Measurements from ENCODE around the gene BPIFB3. TPM values are rescaled to one million over a fixed set of nuclear protein-coding genes. Genes with fewer than 3 reads are reported as not detected.

The BPIFB3 gene
- total and polyA plus RNA-seq, 2 of the 13 experiments (the other 11 are each of a cell fraction or from before 2014, with no cell fraction given) = 0.09 TPM; not detected in 1

DNA sequence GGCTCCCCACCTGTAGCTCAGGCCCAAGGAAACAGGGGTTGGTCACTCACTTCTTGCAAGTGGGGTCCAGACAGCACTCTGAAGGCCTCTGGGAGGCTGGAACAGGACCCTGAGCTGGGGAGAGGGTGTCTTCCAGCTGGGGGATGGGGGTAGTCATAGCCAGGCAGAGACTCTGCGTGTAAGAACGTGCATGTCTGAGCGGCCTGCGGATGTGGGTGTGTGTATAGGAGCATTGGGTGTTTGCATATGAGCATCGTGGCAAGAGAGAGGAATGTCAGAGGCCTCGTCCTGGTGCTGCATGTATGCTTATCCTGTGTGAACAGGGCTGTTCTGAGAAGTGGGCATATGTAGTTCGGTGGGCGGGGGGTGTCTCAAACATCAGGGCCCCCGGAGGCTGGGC lies 12.1 kb downstream of the BPIFB3 start:
- Histone ChIP-seq H3K27me3 (ENCODE audit: control insufficient read depth in 1 of 2, insufficient read depth in 2 of 2, low read length in 2 of 2) (peaks cover 12 to 71% of the 10 kb centered on the region in 2 experiments), H3K4me2 (ENCODE audit: low read depth, low read length) (no peak overlapping the region), H3K9me3 (ENCODE audit: low read length) (no peaks in the 10 kb centered on the region), H3K9ac (ENCODE audit: insufficient read depth, low read depth, low read length) (no peak overlapping the region), H4K20me1 (ENCODE audit: insufficient read depth, low read length) (no peaks in the 10 kb centered on the region), H3K79me2 (ENCODE audit: insufficient read depth, low read length) (no peaks in the 10 kb centered on the region), H2AFZ (ENCODE audit: low read length) (no peak overlapping the region), H3K4me3 (replicated peaks in 1 of 3; ENCODE audit: insufficient read depth in 1 of 3, low read depth in 2 of 3, low read length in 3 of 3) (no peak overlapping the region), H3K36me3 (replicated peaks in 1 of 2; ENCODE audit: control insufficient read depth in 1 of 2, insufficient read depth in 2 of 2, low read length in 2 of 2) (no peaks in the 10 kb centered on the region), H3K27ac (ENCODE audit: extremely low read length, insufficient read depth, low read length) (no peak overlapping the region), H3K4me1 (ENCODE audit: insufficient read depth, low read length) (no peaks in the 10 kb centered on the region)
- in situ Hi-C loops (cut with HindIII; ENCODE audit: extremely low pct_ligation_motif_present, low pct_unique_long_range_greater_than_20kb) (no loop called here), intact Hi-C loops (cut with micrococcal nuclease; ENCODE audit: unreplicated experiment) (no loop called here)
- ATAC-seq (peak; percentile 19; the same call in 2 of the 3 replicates), DNase-seq (ENCODE audit: low spot score) (no peak), FAIRE-seq (no peak)
- TF ChIP-seq CEBPB (IDR thresholded peaks at IDR 0.05; ENCODE audit: borderline replicate concordance, low read depth, low read length) (no peak), ZNF605 (CRISPR knock-in tag; IDR thresholded peaks at IDR 0.05) (no peak), RAD21 (CRISPR knock-in tag; IDR thresholded peaks at IDR 0.05) (no peak), SALL2 (CRISPR knock-in tag; IDR thresholded peaks at IDR 0.05) (no peak), CREM (IDR thresholded peaks at IDR 0.05) (no peak), CREM (CRISPR knock-in tag; IDR thresholded peaks at IDR 0.05) (no peak), ZNF12 (CRISPR knock-in tag; IDR thresholded peaks at IDR 0.05) (no peak), CCAR2 (optimal IDR thresholded peaks at IDR 0.05; ENCODE audit: low read depth, low read length) (no peak), ZNF225 (CRISPR knock-in tag; IDR thresholded peaks at IDR 0.05) (no peak)
- TF ChIP-seq, protein P1, sequence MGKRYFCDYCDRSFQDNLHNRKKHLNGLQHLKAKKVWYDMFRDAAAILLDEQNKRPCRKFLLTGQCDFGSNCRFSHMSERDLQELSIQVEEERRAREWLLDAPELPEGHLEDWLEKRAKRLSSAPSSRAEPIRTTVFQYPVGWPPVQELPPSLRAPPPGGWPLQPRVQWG (CRISPR knock-in tag; IDR thresholded peaks at IDR 0.05; ENCODE audit: borderline replicate concordance, low read depth) = no peak
- TF ChIP-seq, protein P2, sequence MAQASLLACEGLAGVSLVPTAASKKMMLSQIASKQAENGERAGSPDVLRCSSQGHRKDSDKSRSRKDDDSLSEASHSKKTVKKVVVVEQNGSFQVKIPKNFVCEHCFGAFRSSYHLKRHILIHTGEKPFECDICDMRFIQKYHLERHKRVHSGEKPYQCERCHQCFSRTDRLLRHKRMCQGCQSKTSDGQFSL (CRISPR knock-in tag; IDR thresholded peaks at IDR 0.05) = no peak
- TF ChIP-seq, protein P3, sequence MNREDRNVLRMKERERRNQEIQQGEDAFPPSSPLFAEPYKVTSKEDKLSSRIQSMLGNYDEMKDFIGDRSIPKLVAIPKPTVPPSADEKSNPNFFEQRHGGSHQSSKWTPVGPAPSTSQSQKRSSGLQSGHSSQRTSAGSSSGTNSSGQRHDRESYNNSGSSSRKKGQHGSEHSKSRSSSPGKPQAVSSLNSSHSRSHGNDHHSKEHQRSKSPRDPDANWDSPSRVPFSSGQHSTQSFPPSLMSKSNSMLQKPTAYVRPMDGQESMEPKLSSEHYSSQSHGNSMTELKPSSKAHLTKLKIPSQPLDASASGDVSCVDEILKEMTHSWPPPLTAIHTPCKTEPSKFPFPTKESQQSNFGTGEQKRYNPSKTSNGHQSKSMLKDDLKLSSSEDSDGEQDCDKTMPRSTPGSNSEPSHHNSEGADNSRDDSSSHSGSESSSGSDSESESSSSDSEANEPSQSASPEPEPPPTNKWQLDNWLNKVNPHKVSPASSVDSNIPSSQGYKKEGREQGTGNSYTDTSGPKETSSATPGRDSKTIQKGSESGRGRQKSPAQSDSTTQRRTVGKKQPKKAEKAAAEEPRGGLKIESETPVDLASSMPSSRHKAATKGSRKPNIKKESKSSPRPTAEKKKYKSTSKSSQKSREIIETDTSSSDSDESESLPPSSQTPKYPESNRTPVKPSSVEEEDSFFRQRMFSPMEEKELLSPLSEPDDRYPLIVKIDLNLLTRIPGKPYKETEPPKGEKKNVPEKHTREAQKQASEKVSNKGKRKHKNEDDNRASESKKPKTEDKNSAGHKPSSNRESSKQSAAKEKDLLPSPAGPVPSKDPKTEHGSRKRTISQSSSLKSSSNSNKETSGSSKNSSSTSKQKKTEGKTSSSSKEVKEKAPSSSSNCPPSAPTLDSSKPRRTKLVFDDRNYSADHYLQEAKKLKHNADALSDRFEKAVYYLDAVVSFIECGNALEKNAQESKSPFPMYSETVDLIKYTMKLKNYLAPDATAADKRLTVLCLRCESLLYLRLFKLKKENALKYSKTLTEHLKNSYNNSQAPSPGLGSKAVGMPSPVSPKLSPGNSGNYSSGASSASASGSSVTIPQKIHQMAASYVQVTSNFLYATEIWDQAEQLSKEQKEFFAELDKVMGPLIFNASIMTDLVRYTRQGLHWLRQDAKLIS (CRISPR knock-in tag; IDR thresholded peaks at IDR 0.05) = no peak
- TF ChIP-seq, protein P4, sequence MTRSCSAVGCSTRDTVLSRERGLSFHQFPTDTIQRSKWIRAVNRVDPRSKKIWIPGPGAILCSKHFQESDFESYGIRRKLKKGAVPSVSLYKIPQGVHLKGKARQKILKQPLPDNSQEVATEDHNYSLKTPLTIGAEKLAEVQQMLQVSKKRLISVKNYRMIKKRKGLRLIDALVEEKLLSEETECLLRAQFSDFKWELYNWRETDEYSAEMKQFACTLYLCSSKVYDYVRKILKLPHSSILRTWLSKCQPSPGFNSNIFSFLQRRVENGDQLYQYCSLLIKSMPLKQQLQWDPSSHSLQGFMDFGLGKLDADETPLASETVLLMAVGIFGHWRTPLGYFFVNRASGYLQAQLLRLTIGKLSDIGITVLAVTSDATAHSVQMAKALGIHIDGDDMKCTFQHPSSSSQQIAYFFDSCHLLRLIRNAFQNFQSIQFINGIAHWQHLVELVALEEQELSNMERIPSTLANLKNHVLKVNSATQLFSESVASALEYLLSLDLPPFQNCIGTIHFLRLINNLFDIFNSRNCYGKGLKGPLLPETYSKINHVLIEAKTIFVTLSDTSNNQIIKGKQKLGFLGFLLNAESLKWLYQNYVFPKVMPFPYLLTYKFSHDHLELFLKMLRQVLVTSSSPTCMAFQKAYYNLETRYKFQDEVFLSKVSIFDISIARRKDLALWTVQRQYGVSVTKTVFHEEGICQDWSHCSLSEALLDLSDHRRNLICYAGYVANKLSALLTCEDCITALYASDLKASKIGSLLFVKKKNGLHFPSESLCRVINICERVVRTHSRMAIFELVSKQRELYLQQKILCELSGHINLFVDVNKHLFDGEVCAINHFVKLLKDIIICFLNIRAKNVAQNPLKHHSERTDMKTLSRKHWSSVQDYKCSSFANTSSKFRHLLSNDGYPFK (CRISPR knock-in tag; IDR thresholded peaks at IDR 0.05; ENCODE audit: borderline replicate concordance) = no peak
- no TSS peak for BruUV-seq (replicated peaks)
- POLR2A ChIA-PET = no interaction called here
- 5% methylated on average over 9 of the region's 9 CpGs for WGBS (ENCODE audit: low lambda C conversion rate)
- CTCF ChIA-PET (ENCODE audit: low intra/inter-chr PET ratio, low total read pairs) = no interaction called here
